ENCODE data around the gene DBET.
"Not testable (repeated sequence)": the region's sequence is repeated elsewhere in the genome, so short reads cannot be mapped to it uniquely, and the experiment has no call there.

DBET gene

GRCh38 chr4:190049378-190050239 is 14.7 kb upstream of the DBET start:
- not testable (repeated sequence) for DNase-seq

- not testable (repeated sequence) for DNase-seq
Measured at GRCh38 chr4:190058997-190059396, 5.3 kb upstream of the DBET start.

GRCh38 chr4:190064805-190065204 is 503 bp downstream of the DBET start:
- not testable (repeated sequence) for DNase-seq

GRCh38 chr4:190068351-190068750 is 4.0 kb downstream of the DBET start:
- not testable (repeated sequence) for DNase-seq

- not testable (repeated sequence) for DNase-seq
Measured at GRCh38 chr4:190093052-190093451, 28.8 kb downstream of the DBET start.

GRCh38 chr4:190094031-190094430 is 29.7 kb downstream of the DBET start:
- not testable (repeated sequence) for DNase-seq

- DNase-seq: not testable (repeated sequence)
Measured at GRCh38 chr4:190095335-190095734, 31.0 kb downstream of the DBET start.

GRCh38 chr4:190099605-190100004 is 35.3 kb downstream of the DBET start:
- DNase-seq: not testable (repeated sequence)

GRCh38 chr4:190101525-190101924 is 37.2 kb downstream of the DBET start:
- DNase-seq: not testable (repeated sequence)

GRCh38 chr4:190106191-190106590 is 41.9 kb downstream of the DBET start:
- DNase-seq: not testable (repeated sequence)

- DNase-seq: not testable (repeated sequence)
Measured at GRCh38 chr4:190106611-190107480, 42.5 kb downstream of the DBET start.

- DNase-seq: not testable (repeated sequence)
Measured at GRCh38 chr4:190107766-190108485, 43.6 kb downstream of the DBET start.

GRCh38 chr4:190108756-190109155 is 44.5 kb downstream of the DBET start:
- DNase-seq: not testable (repeated sequence)

GRCh38 chr4:190109390-190110011 is 45.2 kb downstream of the DBET start:
- DNase-seq: not testable (repeated sequence)

- not testable (repeated sequence) for DNase-seq
Measured at GRCh38 chr4:190110033-190110432, 45.7 kb downstream of the DBET start.

- not testable (repeated sequence) for DNase-seq
Measured at GRCh38 chr4:190110570-190111295, 46.4 kb downstream of the DBET start.

GRCh38 chr4:190112879-190113278 is 48.6 kb downstream of the DBET start:
- DNase-seq: not testable (repeated sequence)

- DNase-seq: not testable (repeated sequence)
Measured at GRCh38 chr4:190114991-190115390, 50.7 kb downstream of the DBET start.

Data from SHP77 (cell line).